Measurements from ENCODE around the gene NKD1. TPM values are rescaled to one million over a fixed set of nuclear protein-coding genes. Genes with fewer than 3 reads are reported as not detected.

NKD1 gene
- total RNA-seq, 1 experiment from 2014 or later = 0.44 TPM

GRCh38 chr16:50558913-50559312, 10.7 kb downstream of the NKD1 start:
- ChIA-PET POLR2A (ENCODE audit: unreplicated experiment) (no interaction called here), CTCF (no interaction called here)
- no peak overlapping the region for H2AFZ ChIP-seq
- H3K27ac ChIP-seq = no peak overlapping the region
- H4K20me1 ChIP-seq (ENCODE audit: insufficient read depth) = no peaks in the 10 kb centered on the region
- H3K27me3 ChIP-seq (ENCODE audit: insufficient read depth, low read depth) = no peaks in the 10 kb centered on the region
- no peaks in the 10 kb centered on the region for H3K9me3 ChIP-seq (ENCODE audit: insufficient read depth, low read depth)
- no peaks in the 10 kb centered on the region for H3K79me2 ChIP-seq (ENCODE audit: low read depth)
- no peak for TF ChIP-seq EZH2 (IDR thresholded peaks at IDR 0.05; ENCODE audit: low read depth)
- TF ChIP-seq, protein P1, sequence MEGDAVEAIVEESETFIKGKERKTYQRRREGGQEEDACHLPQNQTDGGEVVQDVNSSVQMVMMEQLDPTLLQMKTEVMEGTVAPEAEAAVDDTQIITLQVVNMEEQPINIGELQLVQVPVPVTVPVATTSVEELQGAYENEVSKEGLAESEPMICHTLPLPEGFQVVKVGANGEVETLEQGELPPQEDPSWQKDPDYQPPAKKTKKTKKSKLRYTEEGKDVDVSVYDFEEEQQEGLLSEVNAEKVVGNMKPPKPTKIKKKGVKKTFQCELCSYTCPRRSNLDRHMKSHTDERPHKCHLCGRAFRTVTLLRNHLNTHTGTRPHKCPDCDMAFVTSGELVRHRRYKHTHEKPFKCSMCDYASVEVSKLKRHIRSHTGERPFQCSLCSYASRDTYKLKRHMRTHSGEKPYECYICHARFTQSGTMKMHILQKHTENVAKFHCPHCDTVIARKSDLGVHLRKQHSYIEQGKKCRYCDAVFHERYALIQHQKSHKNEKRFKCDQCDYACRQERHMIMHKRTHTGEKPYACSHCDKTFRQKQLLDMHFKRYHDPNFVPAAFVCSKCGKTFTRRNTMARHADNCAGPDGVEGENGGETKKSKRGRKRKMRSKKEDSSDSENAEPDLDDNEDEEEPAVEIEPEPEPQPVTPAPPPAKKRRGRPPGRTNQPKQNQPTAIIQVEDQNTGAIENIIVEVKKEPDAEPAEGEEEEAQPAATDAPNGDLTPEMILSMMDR (conservative IDR thresholded peaks at IDR 0.05) = no peak
- H3K4me1 ChIP-seq (replicated peaks; ENCODE audit: insufficient read depth) = no peaks in the 10 kb centered on the region
- H3K36me3 ChIP-seq (ENCODE audit: low read depth) = no peaks in the 10 kb centered on the region
- H3F3A ChIP-seq (ENCODE audit: insufficient read depth, low read depth) = no peaks in the 10 kb centered on the region
- no TSS peak for BruUV-seq (replicated peaks)
- no peaks in the 10 kb centered on the region for H3K9me2 ChIP-seq (ENCODE audit: insufficient read depth)
- DNase-seq = no peak
- H3K4me3 ChIP-seq = no peak overlapping the region
- intact Hi-C loops (cut with micrococcal nuclease; ENCODE audit: unreplicated experiment) = no loop called here
- no peak overlapping the region for H3K4me2 ChIP-seq

GRCh38 chr16:50559342-50559741, 11.1 kb downstream of the NKD1 start:
- Histone ChIP-seq H3K27ac (no peak overlapping the region), H3K27me3 (ENCODE audit: insufficient read depth, low read depth) (no peaks in the 10 kb centered on the region), H3F3A (ENCODE audit: insufficient read depth, low read depth) (no peaks in the 10 kb centered on the region), H4K20me1 (ENCODE audit: insufficient read depth) (no peaks in the 10 kb centered on the region), H3K4me3 (no peak overlapping the region), H3K9me3 (ENCODE audit: insufficient read depth, low read depth) (no peaks in the 10 kb centered on the region), H3K4me1 (replicated peaks; ENCODE audit: insufficient read depth) (no peaks in the 10 kb centered on the region), H3K9me2 (ENCODE audit: insufficient read depth) (no peaks in the 10 kb centered on the region), H3K36me3 (ENCODE audit: low read depth) (no peaks in the 10 kb centered on the region), H2AFZ (no peak overlapping the region), H3K4me2 (no peak overlapping the region), H3K79me2 (ENCODE audit: low read depth) (no peaks in the 10 kb centered on the region)
- DNase-seq = no peak
- TF ChIP-seq, protein P1 (conservative IDR thresholded peaks at IDR 0.05) = no peak
- TF ChIP-seq EZH2 (IDR thresholded peaks at IDR 0.05; ENCODE audit: low read depth) = no peak
- intact Hi-C loops (cut with micrococcal nuclease; ENCODE audit: unreplicated experiment) = no loop called here
- no TSS peak for BruUV-seq (replicated peaks)
- POLR2A ChIA-PET (ENCODE audit: unreplicated experiment) = no interaction called here
- CTCF ChIA-PET = no interaction called here

DNA sequence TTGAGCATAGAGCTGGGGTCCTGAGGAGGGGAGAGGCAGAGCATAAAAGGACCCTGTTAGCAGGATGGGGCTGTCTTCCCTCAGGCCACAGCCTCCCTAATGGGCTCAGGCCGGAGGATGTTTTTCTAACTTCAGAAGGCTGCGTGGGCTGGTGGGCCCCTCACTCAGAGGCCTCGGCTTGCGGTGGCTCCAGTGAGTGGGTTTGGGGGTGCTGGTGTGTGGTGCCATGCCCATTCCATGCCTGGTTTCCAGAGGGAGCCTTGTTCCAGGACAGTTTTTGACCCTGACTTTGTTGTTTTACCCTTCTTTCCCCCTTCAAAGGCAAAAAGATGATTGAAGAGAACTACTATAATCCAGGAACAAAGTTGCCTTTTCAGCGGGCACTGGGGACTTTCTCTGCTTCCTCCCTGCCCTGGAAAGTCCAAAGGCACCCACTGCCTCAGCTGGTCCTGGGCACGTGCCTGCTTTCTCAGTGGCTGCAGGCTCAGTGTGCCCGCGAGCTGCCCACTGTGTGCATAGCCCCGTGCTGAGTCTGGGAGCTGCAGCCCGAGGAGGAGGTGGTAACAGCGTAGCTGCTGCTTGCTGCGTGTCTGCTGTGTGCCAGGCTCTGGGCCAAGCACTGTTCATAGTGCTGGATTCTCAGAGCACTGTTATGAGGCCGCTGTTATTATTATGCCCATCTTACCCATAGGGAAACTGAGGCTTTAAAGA, 11.8 kb downstream of the NKD1 start:
- intact Hi-C loops (cut with micrococcal nuclease; ENCODE audit: unreplicated experiment) = no loop called here
- H3K27me3 ChIP-seq (ENCODE audit: insufficient read depth, low read depth) = no peaks in the 10 kb centered on the region
- no peaks in the 10 kb centered on the region for H3K79me2 ChIP-seq (ENCODE audit: low read depth)
- no peak for TF ChIP-seq EZH2 (IDR thresholded peaks at IDR 0.05; ENCODE audit: low read depth)
- TF ChIP-seq, protein P1 (conservative IDR thresholded peaks at IDR 0.05) = no peak
- H3K9me3 ChIP-seq (ENCODE audit: insufficient read depth, low read depth) = no peaks in the 10 kb centered on the region
- no peak overlapping the region for H3K27ac ChIP-seq
- no peak for DNase-seq
- H3K36me3 ChIP-seq (ENCODE audit: low read depth) = no peaks in the 10 kb centered on the region
- no peak overlapping the region for H3K4me2 ChIP-seq
- H3K4me1 ChIP-seq (replicated peaks; ENCODE audit: insufficient read depth) = no peaks in the 10 kb centered on the region
- no TSS peak for BruUV-seq (replicated peaks)
- no peak overlapping the region for H3K4me3 ChIP-seq
- no peaks in the 10 kb centered on the region for H4K20me1 ChIP-seq (ENCODE audit: insufficient read depth)
- H3F3A ChIP-seq (ENCODE audit: insufficient read depth, low read depth) = no peaks in the 10 kb centered on the region
- H3K9me2 ChIP-seq (ENCODE audit: insufficient read depth) = no peaks in the 10 kb centered on the region
- POLR2A ChIA-PET (ENCODE audit: unreplicated experiment) = no interaction called here
- H2AFZ ChIP-seq = no peak overlapping the region
- CTCF ChIA-PET = no interaction called here
